Ovary (tissue), 1 donor: ENCODE results near the gene ASXL3.

Source experiments
- EP300 ChIP-seq: sonication (generic); formaldehyde crosslinking; IDR thresholded peaks from one replicate; pipeline ENCODE4 v1.6.1; 2017; ENCODE audit warnings: antibody characterized with exemption
- POLR2A ChIP-seq: fragments of 450-650 bp; IDR thresholded peaks from one replicate; pipeline ENCODE4 v1.6.1; 2017; ENCODE audit warnings: antibody characterized with exemption, mild to moderate bottlenecking, moderate library complexity

- TF ChIP-seq POLR2A: no peak
- no peak for TF ChIP-seq EP300
Observed at GRCh38 chr18:33606621-33607020, 28.6 kb downstream of the ASXL3 start.
